HG02763 (cell line): ENCODE measurements around the gene MAGI2.

Experiments used
- ATAC-seq: cut with Tn5 transposase; IDR thresholded peaks from one replicate; pipeline ENCODE4 v1.9.1; 2021; ENCODE audit warnings: mild to moderate bottlenecking, moderate library complexity; ENCODE audit not compliant: unreplicated experiment

The MAGI2 gene

DNA sequence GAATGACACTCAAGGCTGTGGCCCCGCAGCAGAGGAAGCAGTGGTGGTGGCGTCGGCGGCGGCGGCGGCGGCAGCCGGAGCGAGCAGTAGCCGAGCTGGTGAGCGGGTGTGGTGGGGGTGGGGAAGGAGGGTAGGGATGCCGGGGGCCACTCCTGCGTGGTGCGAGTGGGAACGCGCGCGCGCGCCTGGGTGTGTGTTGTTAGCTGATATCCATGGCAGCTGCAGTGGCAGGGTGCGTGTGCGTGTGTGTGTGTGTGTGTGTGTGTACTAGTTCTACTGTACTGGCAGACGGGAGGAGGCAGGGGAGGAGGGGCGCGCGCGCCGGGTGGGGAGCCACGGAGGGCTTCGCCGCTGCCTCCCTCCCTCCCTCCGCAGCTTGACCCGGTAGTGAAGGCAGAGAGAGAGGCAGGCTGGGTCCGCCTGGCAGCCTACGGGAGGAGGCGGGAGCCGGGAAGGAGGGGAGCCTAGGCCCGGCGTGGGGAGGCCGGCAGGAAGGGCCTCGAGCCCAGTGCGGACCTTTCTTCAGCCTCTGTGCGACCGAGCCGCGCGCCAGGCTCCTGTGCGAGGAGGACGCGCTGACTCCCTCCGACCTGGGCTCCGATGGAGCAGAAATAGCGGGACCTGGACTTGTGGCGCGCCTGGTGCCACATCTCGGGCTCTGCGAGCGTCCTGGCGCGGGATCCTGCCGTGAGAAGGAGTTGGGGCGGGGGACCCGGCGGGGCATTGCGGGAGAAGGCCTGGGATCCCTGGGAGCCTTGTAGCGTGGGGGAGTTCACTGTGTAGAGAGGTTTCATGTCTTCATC, at the start of gene MAGI2:
TSS of gene MAGI2 (minus strand) at position 110 of the 803 bp plus-strand sequence. CDS start 347 bp downstream, outside the sequence.
- ATAC-seq = no peak

DNA sequence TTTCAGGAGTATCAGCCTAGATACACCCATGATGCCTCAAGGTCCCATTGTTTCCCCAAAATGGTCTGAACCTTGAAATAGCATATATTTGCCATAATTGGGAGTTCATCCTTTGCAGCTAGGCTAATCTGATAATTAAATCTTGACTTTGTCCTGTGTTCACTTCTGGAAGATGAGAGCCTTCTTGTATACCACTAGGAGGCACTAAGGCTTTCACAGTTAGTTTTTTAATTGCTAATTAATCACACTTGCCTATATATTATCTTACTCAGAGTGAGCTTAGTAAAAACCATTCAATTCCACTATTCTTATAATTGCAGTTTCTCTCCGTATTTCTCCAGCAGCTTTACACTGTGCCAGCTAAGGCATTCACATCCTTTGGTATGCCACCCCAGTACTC, 48.7 kb upstream of the MAGI2 start:
- no peak for ATAC-seq

DNA sequence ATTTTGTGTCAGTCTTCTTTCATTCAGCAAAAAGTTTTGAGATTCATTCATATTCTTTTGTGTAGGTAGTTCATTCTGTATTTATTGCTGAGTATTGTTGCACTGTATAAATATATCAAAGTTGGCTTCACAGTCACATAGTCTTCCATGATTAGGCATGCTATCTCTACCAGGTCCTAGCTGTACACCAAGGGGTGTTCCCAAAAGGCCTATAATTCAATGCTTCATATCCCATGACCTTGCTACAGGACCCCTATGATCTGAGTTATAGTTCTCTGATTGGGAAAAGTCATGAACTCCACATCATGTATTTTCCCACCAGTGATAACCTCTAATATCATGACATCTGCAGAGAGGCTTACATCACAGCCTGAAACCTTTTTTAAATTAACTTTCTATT, 47.3 kb upstream of the MAGI2 start:
- no peak for ATAC-seq

DNA sequence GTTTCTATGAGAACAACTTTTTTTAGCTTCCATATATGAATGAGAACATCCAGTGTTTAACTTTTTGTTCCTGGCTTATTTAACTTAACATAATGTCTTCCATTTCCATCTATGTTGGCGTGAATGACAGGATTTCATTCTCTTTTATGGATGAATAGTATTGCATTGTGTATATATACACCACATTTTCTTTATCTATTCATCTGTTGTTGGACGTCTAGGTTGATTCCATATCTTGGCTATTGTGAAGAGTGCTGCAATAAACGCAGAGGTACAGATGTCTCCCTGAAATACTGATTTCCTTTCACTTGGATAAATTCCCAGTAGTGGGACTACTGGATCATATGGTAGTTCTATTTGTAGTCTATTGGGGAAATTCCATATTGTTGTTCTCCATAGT, 44.3 kb upstream of the MAGI2 start:
- ATAC-seq = no peak

DNA sequence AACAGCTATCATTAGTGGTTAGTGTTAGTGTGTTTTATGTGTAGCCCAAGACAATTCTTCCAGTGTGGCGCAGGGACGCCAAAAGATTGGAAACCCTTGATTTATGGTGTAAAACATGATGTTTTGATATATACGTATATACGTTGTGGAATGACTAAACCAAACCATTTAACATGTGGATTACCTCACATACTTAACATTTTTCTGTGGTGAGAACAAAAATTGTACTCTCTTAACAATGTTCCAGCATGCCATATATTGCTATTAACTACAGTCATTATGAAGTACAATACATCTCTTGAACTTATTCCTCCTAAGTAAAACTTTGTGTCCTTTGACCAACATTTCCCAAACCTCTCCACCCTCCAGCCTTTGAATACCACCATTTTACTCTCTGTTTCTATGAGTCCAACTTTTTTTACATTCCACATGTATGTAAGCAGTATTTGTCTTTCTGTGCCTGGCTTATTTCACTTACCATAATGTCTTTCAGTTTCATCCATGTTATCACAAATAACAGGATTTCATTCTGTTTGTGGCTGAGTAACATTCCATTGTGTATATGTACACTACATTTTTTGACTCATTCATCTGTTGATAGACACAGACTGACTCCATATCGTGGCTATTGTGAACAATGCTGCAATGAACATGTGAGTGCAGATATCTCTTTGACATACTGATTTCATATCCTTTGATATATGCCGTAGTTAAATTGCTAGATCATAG, 42.2 kb upstream of the MAGI2 start:
- ATAC-seq = no peak

DNA sequence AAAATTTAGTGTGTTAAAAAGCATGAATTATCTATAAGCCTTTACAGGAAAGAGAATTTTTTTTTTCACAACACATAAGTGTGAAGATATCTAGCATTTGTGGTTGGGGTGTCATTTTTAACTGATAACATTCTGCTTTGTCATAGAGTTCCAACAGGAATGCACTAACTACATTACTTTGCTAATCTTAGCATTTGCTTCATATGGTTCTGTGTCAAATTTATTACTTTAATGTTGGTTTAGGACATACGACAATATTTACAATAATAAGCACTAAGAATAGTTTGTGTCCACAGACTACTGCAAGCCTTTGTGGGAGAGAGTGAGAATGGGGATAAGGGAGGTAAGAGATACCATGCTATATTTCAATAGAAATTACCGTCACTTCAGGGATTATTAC, 40.6 kb upstream of the MAGI2 start:
- no peak for ATAC-seq

DNA sequence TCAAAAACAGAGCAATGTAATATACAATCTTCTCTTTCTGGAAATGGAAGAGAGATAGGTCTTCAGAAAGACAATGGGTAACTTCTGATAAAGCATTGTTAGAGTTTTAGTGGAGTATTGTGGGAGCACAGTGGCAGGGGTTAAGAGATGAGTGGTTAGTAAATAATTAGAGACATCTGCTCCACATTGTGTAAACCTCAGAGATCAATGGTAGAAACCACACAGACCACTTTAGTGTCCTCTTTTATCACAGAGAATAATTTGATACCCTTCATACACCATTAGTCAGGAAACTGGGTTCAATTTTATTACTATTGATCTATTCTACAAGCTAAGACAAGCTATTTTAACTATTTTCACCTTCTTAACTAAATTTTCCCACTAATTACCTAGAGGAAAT, 35.9 kb upstream of the MAGI2 start:
- no peak for ATAC-seq

DNA sequence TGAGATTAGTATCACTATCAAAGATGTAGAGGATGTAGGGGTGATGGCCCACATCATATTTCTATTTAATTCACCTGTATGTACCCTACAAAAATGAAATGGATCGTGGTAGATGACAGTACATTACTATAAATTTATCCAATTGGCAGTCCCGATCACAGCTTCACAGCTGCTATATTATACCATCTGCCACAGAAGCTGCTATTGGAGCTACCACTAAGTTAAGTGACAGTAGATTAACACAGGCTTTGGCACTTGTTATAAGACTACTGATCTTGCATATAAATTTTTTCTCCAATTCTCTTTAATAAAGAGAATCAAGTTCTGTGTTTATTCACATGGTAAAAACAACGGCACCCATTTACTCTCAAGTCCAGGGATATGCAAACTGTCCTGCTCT, 24.9 kb upstream of the MAGI2 start:
- no peak for ATAC-seq

DNA sequence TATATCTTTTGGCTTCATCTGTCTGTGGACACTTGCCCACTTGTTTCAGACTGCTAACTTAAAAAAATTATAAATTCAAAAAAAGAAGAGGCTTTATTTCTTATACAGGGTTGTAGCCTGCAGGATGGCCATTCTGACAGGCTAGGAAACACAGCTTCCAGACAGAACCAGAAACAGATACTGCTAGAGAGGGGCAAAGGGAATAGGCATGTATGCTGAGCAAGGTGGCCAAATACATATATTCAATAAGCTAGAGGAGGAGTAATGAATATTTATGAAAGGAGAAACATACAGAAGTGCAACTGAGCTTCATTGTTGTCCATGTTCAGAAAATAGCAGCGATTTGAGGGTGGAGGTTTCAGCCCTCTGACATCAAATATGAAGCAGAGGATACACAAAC, 22.0 kb upstream of the MAGI2 start:
- no peak for ATAC-seq

DNA sequence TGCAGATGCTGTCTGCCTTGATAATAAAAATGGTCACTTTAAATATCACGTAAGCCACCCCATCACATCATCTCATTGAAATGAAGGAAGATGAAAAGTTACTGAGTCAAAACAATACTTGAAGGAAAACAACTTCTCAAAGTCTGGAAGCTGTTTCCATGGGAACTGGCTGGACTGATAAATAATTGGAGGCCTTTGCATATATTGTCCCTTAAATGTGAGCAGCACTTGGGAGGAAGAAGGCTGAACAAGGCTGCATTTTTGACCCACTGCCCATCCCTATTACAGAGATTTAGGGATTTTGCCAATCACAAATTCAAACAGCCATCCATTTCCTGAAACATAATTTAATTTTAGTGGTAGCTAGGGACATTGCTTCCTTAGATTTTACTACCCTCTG, 18.2 kb upstream of the MAGI2 start:
- no peak for ATAC-seq

DNA sequence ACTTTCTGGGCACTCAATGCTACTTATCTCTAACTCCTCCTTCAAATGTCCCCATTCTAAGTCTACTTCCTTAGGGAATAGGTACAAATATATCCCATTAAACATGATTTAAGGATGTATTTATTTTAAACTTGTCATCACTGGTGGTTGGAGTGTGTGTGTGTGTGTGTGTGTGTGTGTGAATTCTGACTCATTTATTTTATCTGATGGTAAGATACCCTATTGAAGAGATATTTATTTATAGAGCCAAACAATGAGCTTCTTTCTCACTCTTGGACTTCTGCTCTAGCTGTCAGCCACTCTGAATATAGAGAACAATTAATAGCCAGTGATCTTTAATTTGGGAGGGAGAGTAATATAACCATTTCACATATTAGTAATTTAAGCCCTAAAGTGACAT, 17.8 kb upstream of the MAGI2 start:
- ATAC-seq = no peak

DNA sequence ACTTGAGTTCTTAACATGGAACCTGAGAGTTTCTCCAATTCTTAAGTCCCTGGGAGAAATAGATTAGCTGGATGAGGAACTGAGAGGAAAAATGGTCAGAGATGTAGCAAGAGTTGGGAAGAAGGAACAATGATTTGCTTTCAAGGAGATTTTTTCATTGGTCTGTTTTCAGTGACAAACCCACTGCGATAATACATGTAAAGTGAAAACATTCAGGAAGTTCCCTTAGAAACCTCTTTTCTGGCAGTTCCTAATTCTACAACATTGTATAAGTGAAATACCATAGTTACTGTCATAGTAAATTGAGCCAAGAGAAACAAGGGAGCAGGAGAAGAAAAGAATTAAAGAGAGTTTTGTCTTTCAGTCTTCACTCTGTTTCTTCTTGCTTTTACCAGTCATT, 12.1 kb upstream of the MAGI2 start:
- ATAC-seq = no peak

DNA sequence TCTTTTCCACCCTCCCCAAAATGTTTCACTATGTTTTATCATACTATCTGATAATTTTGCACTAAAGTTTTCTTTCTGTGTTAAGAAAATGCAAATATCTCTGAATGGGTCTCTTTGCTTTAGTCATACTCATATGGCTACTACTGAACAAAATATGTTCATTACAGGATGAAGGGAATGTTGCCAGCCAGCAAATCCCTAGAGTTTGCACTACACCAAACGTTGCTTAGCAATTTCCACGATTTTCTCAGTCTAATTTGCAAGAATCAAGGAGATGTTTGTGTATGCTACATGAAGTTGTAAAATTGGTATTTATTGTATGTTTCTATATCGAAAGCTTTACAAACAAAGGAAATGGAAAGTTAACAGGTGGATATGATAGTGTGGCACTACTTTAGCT, 10.6 kb upstream of the MAGI2 start:
- no peak for ATAC-seq

DNA sequence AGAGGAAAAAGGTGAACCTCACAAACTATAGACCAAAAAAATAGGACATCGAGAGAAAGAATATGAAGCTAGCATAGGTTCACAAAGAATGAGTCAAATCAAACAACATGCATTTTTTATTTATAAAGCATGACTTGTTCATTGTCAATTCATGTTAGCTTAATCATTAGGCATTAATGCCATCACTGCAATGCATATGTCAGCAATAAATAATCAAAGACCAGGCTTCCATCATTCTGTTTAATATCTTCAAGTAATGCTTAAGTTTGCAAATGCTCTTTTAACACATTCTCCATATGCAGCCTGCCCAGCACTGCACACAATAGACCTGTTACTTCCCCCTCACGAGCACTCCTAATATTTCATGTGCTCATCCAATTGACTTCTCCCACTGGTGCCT, 8.9 kb upstream of the MAGI2 start:
- ATAC-seq = no peak

DNA sequence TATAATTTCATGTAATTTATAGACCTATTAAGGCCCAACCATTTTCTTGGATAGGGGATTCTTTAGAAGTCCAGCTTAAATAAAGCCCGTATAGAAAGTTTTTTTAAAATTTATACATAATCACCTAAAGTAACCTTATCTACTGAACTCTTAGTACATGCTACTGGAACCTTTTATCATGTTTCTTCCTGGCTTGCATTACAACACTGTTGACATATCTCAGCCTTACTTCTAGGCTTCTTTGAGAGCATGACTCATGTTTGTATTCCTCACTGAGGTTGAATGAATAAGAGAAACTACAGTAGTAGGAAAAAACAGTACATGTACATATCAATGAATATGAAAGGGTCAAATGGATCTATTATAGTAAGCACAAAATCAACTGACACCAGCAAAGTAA, 8.2 kb upstream of the MAGI2 start:
- ATAC-seq = no peak

DNA sequence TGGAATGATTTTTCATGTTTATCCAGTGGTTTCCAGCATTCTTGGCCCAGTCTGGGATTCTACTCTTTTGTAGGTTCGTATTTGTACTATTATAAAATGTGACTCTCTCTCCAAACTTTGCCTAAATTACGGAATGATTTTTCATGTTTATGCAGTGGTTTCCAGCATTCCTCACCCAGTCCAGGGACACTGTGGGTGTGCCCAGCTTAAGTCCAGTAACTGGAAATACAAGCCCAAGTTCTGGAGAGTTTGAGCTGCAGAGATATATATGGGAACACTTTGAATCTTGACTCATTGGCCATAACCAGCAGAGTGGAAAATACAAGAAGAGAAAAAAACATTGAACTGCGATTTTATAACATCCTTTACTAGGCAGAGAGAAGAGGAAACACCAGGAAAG, 5.9 kb upstream of the MAGI2 start:
- ATAC-seq = no peak

DNA sequence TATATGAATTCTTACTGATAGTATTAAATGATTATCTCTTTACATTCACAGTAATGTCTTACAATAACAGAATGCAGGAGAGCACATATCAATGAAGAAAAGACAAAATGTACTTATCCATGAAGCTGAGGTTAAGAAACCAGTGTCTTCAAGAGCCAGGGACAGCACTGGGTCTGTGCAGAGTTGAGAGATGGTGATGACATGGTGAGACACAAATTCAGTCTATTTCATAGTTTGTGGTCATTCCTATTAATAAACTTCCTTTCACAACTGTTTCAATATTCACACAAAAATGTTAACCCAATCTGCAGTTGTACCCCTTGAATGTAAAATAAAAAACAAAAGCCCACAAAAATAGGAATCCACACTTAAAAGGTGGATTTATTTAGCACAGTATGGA, 5.3 kb upstream of the MAGI2 start:
- ATAC-seq = no peak

DNA sequence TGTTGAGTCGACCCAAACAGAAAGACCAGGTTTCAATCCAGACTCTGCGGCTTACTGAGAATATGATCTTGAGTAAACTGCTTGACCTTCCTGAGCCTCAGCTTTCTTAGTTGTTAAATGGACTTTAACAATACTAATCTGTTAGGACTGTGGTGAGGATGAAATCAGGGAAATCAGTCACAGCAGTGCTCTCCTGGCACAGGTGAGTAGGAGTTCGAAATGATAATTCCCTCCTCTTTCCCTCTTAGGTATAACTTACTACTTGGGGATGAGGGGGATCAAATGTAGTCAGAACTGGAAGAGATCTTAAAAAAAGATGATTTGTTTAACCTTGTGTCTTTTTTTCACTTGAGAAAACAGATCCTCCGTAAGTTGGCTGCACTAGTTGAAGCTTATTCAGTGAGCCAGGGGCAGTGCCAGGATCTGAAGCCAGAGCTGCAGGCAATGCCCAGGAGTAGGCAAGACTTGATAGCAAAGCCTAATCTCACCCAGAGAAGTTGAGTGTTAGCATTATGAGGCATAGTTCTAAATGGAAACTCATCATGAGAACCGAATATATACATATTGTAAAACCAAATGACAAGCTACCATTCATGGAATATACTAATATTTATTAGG, 1.8 kb upstream of the MAGI2 start:
- ATAC-seq = no peak

DNA sequence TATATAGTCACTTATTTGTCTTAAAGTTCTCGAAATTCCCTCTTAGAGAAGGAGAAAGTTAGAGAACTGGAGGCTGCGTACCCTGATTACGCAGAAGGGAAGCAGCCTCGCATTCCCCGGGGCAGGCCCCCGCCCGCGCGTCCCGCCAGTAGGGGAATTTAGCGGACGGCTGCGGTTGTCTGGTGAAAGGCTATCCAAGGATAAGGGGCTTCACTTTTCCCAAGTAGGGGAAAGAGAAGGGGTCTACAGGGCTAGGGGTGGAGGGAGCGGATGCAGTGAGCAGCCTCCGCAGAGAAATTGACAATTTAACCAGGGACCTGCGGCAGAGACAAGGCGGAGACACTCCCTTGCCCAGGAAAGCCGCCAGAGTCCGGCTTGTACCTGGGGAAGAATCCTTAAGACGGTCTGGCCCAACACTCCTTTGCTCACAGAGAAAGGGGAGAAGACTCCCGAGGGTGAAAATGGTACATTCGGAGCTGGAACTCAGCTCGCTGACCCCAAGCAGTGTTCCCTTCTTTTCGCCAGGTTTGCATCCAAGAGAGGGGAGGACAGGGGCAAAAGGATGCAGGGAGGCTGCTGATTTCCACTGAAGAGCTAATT, 994 bp upstream of the MAGI2 start:
- no peak for ATAC-seq

DNA sequence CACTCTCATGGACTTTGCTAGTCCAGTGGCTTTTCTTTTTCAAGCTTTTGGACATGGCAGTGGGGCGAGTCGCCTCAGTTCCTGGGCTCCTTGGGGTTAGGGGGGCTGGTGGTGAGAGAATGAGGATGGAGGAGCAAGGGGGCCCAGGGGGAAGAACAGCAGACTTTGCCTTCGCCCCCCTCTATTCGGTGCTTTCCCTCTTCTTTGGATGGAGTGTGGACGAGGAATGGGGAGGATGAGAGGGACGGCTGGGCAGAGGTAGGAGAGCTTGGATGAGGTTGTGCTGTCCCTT, 255 bp downstream of the MAGI2 start:
- ATAC-seq = no peak

DNA sequence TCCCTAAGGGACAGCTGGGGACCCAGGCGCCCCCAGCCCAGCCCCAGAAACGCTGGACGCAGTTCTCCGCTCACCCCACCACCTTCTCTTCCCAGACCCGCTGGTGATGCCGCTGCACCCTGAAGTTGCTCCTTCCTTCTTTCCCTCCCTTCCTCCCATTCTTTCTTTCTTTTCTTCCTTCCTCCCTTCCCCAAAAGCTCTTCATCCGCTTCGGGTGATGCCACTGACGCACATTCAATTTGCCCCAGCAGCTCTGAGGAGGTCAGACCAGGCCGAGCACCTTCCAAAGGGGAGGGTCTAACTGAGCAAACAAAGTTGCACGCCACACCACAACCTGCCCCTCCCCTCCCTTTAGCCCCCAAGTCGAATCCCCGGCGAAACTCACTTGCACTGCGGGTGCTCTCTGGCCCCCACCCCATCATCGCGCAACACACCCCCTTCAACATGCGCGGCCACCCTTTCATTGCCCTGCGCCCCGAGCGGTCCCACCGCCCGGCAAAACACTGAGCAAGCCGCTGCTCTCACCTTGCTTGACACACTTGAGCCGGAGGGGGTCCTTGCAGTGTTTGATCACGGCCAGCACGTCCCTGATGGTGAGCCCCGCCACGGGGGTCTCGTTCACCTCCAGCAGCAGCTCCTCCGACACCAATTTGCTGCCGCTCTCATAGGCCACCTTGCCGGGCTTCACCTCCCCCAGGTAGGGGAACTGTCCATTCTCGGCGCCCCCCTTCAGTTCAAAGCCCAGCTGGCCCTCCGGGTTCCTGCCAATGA, 787 bp downstream of the MAGI2 start:
- ATAC-seq = no peak
